HFFc6 (cell line): Measurements from ENCODE around the gene CHMP2A. TPM values are rescaled to one million over a fixed set of nuclear protein-coding genes. Genes with fewer than 3 reads are reported as not detected.

Experiments used
- DNase-seq: peaks from one replicate; pipeline ENCODE4 v3.0.0-alpha.2; 2018
- H3K27ac Mint-ChIP-seq: 2 replicates; pipeline ENCODE4 v1.8.0; 2020; ENCODE audit warnings: mild to moderate bottlenecking, mixed read lengths
- H3K27me3 Mint-ChIP-seq: 2 replicates; pipeline ENCODE4 v1.8.0; 2021; ENCODE audit warnings: mild to moderate bottlenecking, moderate library complexity, mixed read lengths; ENCODE audit not compliant: insufficient read depth
- H3K36me3 Mint-ChIP-seq: 2 replicates; pipeline ENCODE4 v1.8.0; 2021; ENCODE audit warnings: low read depth, mixed read lengths
- H3K4me1 Mint-ChIP-seq: 2 replicates; pipeline ENCODE4 v1.8.0; 2020; ENCODE audit warnings: low read depth, mixed read lengths
- H3K4me3 Mint-ChIP-seq: 2 replicates; pipeline ENCODE4 v1.8.0; 2020; ENCODE audit warnings: mild to moderate bottlenecking, moderate library complexity, mixed read lengths
- H3K9me3 Mint-ChIP-seq: 2 replicates; pipeline ENCODE4 v1.8.0; 2020; ENCODE audit warnings: mild to moderate bottlenecking, mixed read lengths
- total RNA-seq, 6 experiments: library from RNA; stranded (reverse); fragmentation: NEBNext Ultra II Directional; extraction: Animal tissue kit (Norgen Biotek cat#: 25700); gene quantifications; 2 replicates in 1 of 6; 3 replicates in 5 of 6; pipeline ENCODE4 v1.2.3, GENCODE V29; 2021
- TF ChIP-seq, protein P1 (sequence below): fragments of 200-600 bp; sonication (generic); IDR thresholded peaks from 2 replicates; pipeline ENCODE4 v1.5.0; 2021; ENCODE audit warnings: antibody characterized with exemption, mild to moderate bottlenecking

CHMP2A gene
- total RNA-seq, 6 experiments from 2014 or later: 100 to 126 (median 120) TPM

DNA sequence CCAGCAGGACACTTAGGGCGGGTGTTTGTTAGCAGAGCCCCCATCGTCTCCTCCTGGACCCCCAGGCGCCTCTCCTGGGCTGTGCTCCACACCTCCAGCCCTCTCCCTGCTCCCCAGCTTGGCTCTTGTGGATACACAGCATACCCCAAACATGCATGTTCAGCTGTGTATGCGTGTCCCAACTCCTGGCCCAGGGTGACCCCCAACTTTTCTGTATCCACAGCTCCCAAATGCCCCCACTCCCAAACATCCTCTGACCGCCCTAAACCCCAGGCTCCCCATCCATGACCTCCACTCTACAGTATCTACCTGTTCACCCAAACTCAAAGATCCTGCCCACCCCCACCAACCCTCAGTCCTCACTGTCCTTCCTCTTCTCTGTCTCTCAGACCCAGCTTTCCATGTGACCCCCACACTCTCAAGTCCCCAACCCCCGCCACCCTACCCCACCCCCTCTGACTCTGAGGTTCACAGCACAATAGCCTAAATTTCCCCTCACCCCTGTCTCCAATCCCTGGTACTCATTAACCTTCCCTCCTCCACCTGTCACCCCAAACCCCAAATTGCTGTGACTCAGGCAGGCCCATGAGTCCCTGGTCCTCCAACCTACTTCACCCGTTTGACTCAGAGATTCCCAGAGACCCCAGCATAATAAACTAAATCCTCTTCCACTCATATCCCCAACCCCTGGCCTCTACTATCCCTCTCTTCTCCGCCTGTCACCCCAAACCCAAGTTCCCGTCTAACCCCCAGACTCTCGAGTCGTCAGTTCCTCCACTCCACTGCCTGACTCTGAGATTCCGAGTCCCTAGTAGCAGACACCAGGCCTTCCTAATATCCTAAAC is 2.5 kb upstream of the CHMP2A start:
- H3K27ac Mint-ChIP-seq: peak overlapping the region; percentile 100
- H3K4me1 Mint-ChIP-seq: peaks cover 47% of the 10 kb centered on the region
- peaks cover 18% of the 10 kb centered on the region for H3K27me3 Mint-ChIP-seq
- H3K36me3 Mint-ChIP-seq: peaks cover 41% of the 10 kb centered on the region
- H3K4me3 Mint-ChIP-seq: peak overlapping the region; percentile 99
- no peak for DNase-seq
- TF ChIP-seq, protein P1, sequence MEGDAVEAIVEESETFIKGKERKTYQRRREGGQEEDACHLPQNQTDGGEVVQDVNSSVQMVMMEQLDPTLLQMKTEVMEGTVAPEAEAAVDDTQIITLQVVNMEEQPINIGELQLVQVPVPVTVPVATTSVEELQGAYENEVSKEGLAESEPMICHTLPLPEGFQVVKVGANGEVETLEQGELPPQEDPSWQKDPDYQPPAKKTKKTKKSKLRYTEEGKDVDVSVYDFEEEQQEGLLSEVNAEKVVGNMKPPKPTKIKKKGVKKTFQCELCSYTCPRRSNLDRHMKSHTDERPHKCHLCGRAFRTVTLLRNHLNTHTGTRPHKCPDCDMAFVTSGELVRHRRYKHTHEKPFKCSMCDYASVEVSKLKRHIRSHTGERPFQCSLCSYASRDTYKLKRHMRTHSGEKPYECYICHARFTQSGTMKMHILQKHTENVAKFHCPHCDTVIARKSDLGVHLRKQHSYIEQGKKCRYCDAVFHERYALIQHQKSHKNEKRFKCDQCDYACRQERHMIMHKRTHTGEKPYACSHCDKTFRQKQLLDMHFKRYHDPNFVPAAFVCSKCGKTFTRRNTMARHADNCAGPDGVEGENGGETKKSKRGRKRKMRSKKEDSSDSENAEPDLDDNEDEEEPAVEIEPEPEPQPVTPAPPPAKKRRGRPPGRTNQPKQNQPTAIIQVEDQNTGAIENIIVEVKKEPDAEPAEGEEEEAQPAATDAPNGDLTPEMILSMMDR: no peak
- peaks cover 4% of the 10 kb centered on the region; the same call in 1 of the 2 replicates for H3K9me3 Mint-ChIP-seq

DNA sequence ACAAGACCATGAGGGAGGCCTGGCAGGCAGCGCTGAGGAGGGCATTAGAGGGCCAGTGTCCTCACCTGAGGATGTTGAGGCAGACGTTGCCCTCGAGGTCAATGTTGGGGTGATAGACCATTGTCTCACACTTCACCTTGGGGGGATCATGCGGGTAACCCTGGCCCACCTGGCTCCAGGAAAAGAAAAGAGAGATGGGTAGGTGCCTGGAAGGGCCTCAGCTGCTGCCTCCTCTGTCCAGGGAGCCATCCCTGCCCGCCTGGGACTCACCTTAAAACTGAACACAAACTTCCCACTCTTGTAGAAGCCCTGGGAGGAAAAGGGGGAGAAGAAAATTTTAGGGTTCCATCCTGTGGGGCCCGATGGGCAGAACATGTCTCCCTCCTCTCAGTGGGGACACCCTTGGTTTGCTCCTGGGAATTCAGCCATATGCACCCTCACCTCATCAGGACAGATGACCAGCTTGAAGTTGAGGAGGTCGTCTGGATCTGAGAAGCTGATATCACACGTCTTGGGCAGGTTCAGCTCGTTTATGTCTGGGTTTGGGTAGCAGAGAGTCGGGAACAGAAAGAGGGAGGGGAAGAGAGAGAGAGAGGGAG is 1.8 kb upstream of the CHMP2A start:
- H3K9me3 Mint-ChIP-seq: peaks cover 4% of the 10 kb centered on the region; the same call in 1 of the 2 replicates
- no peak for DNase-seq
- H3K36me3 Mint-ChIP-seq: peaks cover 48% of the 10 kb centered on the region
- TF ChIP-seq, protein P1: no peak
- peak overlapping the region; percentile 99 for H3K4me3 Mint-ChIP-seq
- H3K4me1 Mint-ChIP-seq: peaks cover 54% of the 10 kb centered on the region
- peak overlapping the region; percentile 100 for H3K27ac Mint-ChIP-seq
- peaks cover 19% of the 10 kb centered on the region for H3K27me3 Mint-ChIP-seq

DNA sequence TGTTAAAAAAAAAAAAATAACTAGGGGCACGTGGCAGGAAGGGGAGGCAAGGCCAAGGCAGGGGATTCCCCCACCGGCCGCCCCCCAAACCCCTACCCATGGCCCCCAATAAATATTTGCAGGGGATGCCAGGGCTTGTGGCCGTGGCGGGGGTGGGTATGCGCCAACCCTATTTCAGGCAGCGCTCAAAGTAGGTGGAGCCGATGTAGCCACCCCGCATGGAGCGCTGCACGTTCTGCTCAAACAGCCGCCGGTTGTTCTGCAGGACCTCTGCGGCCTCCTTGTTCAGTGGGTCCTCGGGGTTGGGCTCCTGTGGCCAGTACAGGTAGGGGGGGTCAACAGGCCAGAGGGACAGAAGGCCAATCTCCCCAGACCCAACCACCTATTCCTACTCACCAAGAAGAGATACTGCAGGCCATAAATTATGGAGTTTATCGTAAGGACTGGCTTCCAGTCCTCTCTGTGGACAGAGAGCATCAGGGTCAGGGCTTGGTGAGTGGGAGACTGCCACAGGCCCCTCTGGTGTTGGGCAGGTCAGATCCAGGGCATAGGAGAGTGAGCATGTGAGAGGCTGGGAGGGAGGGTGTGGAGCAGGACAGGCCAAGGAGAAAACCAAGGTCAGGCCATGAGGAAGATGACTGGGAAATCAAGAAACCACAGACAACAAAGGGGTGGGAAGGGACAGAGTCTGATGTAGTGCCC is 1.2 kb upstream of the CHMP2A start:
- no peak for DNase-seq
- Mint-ChIP-seq H3K36me3 (peaks cover 49% of the 10 kb centered on the region), H3K4me3 (peak overlapping the region; percentile 99), H3K4me1 (peaks cover 54% of the 10 kb centered on the region), H3K27me3 (peaks cover 19% of the 10 kb centered on the region), H3K9me3 (peaks cover 4% of the 10 kb centered on the region; the same call in 1 of the 2 replicates), H3K27ac (peak overlapping the region; percentile 100)
- TF ChIP-seq, protein P1: no peak

DNA sequence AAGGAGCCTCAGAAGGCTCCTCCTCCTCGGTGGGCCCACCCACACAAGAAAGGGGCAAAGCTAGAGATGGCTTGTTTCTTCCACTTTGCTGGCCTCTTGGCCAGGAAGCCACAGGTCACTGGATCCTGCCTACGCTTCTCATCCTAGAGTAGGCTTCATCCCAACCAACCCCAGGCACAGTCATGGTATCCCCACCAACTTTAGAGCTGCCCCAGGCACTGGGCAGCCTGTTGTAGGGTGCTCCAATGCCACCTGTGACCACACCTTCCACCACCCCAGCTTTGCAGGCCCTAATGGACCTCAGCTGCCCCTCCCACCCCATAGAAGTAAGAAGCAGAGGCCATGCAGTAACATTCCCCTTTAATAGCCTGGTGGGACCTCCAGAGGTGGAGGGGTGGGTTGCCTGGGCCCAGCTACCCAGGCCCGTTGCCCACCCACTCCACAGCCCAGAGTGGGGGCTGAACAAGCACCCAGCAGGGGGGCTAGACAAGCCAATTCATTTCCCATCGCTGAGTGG is 522 bp upstream of the CHMP2A start:
- peak overlapping the region; percentile 98 for H3K27ac Mint-ChIP-seq
- peaks cover 48% of the 10 kb centered on the region for H3K36me3 Mint-ChIP-seq
- H3K9me3 Mint-ChIP-seq: peaks cover 4% of the 10 kb centered on the region; the same call in 1 of the 2 replicates
- TF ChIP-seq, protein P1: no peak
- no peak for DNase-seq
- peak overlapping the region; percentile 96 for H3K4me3 Mint-ChIP-seq
- peaks cover 19% of the 10 kb centered on the region for H3K27me3 Mint-ChIP-seq
- H3K4me1 Mint-ChIP-seq: peaks cover 54% of the 10 kb centered on the region

DNA sequence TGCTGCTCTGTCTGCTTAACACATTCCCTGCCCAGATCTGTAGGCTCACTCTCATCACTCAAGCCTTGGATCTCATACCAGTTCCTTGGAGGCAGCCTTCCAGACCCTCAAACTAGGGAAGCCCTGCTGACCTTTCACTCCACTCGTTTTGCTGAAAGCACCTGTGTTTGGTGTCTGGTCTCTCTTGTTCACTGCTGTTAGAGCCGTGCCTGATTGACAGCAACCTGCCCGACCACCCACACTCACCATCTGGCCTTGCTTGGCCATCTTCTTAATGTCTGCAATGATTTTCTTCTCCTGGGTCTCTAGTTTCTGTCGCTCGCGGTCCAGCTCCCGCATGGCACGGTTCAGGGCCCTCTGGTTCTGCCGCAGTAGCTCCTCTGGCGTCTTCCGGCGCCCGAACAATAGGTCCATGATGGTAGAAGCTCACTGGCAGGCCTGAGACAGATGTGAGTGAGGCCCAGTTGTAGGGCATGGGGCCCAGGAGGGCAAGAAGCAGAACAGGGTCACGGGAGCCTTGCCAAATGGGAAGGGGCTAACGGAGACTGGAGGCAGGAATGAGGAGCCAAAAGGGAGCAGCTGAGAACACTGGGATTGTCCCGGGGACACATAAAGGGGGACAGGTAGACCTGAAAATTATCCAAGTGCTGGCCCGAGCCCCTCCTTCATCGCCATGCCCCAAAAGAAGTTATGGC is 959 bp downstream of the CHMP2A start:
- Mint-ChIP-seq H3K36me3 (peaks cover 49% of the 10 kb centered on the region), H3K4me1 (peaks cover 51% of the 10 kb centered on the region)

More for the DNA sequence above, 959 bp downstream of the CHMP2A start:
- Mint-ChIP-seq H3K9me3 (peaks cover under 1% of the 10 kb centered on the region; the same call in 1 of the 2 replicates), H3K27me3 (peaks cover 15% of the 10 kb centered on the region), H3K27ac (peak overlapping the region; percentile 98), H3K4me3 (peak overlapping the region; percentile 96)
- TF ChIP-seq, protein P1: no peak
- DNase-seq: no peak
